Common myeloid progenitor, CD34-positive (primary cell): ENCODE results near the gene GPR42.
A peak's percentile ranks its signal among the peaks of the same experiment; 100 is the strongest.
"Not testable (repeated sequence)": the region's sequence is repeated elsewhere in the genome, so short reads cannot be mapped to it uniquely, and the experiment has no call there.

Experiments
- CTCF ChIA-PET: fragments of 350-600 bp; sonication (Branson Sonifier 250); formaldehyde crosslinking; loops from one replicate; lab custom pipeline; 2021; ENCODE audit warnings: antibody characterized with exemption; lab: Charles Lee
- POLR2A ChIA-PET: fragments of 350-600 bp; sonication (Branson Sonifier 250); formaldehyde crosslinking; loops from one replicate; lab custom pipeline; 2021; ENCODE audit warnings: antibody characterized with exemption; lab: Charles Lee
- DNase-seq, 3 donors: peaks; one replicate each; pipeline versions ENCODE4 v3.0.0 to v3.0.0-alpha.2; 2013
- H3K27ac ChIP-seq, 2 experiments: 1 replicate in 1 of 2; 2 replicates in 1 of 2; pipeline ENCODE4 v1.7.0; 2013; ENCODE audit warnings: inconsistent platforms in 2 of 2, low read length in 2 of 2, mild to moderate bottlenecking in 2 of 2, low read depth in 1 of 2, moderate library complexity in 1 of 2; ENCODE audit not compliant: severe bottlenecking in 2 of 2, insufficient read depth in 1 of 2, poor library complexity in 1 of 2
- H3K27me3 ChIP-seq, 5 experiments: replicated peaks in 2 of 5; 1 replicate in 3 of 5; 2 replicates in 2 of 5; pipeline versions ENCODE4 v1.6.1 to v1.7.0; 2013; ENCODE audit warnings: low read length in 4 of 5, mild to moderate bottlenecking in 2 of 5, moderate library complexity in 2 of 5, inconsistent platforms in 1 of 5; ENCODE audit not compliant: insufficient read depth in 5 of 5, control insufficient read depth in 4 of 5
- H3K36me3 ChIP-seq, 4 experiments: 1 replicate in 2 of 4; 2 replicates in 2 of 4; pipeline versions ENCODE4 v1.6.1 to v1.7.0; 2013; ENCODE audit warnings: low read length in 3 of 4, control low read depth in 1 of 4, mild to moderate bottlenecking in 1 of 4; ENCODE audit not compliant: control insufficient read depth in 4 of 4, insufficient read depth in 4 of 4
- H3K4me1 ChIP-seq, 4 experiments: 1 replicate in 3 of 4; 2 replicates in 1 of 4; pipeline versions ENCODE4 v1.6.1 to v1.7.1; 2013; ENCODE audit warnings: low read length in 3 of 4, mild to moderate bottlenecking in 3 of 4, control low read depth in 1 of 4, inconsistent platforms in 1 of 4, moderate library complexity in 1 of 4; ENCODE audit not compliant: control insufficient read depth in 4 of 4, insufficient read depth in 4 of 4; ENCODE audit errors: control extremely low read depth in 1 of 4
- H3K4me3 ChIP-seq, 7 experiments: 1 replicate in 4 of 7; 2 replicates in 3 of 7; pipeline versions ENCODE4 v1.5.1 to v1.7.0; 2013; ENCODE audit warnings: mild to moderate bottlenecking in 7 of 7, low read length in 6 of 7, moderate library complexity in 6 of 7, inconsistent platforms in 2 of 7, low read depth in 2 of 7, control low read depth in 1 of 7; ENCODE audit not compliant: insufficient read depth in 4 of 7, control insufficient read depth in 1 of 7; ENCODE audit errors: extremely low read depth in 1 of 7
- H3K9me3 ChIP-seq, 5 experiments: 1 replicate in 4 of 5; 2 replicates in 1 of 5; pipeline versions ENCODE4 v1.6.1 to v1.7.1; 2013; ENCODE audit warnings: low read length in 4 of 5, mild to moderate bottlenecking in 2 of 5, inconsistent platforms in 1 of 5, low read depth in 1 of 5, moderate library complexity in 1 of 5; ENCODE audit not compliant: control insufficient read depth in 4 of 5, insufficient read depth in 2 of 5; ENCODE audit errors: control extremely low read depth in 1 of 5
- WGBS: methylation state at CpG from one replicate; pipeline ENCODE4 v1.1.5; 2013; ENCODE audit not compliant: insufficient coverage; 5-methylcytosine and 5-hydroxymethylcytosine counted together

Gene GPR42

DNA sequence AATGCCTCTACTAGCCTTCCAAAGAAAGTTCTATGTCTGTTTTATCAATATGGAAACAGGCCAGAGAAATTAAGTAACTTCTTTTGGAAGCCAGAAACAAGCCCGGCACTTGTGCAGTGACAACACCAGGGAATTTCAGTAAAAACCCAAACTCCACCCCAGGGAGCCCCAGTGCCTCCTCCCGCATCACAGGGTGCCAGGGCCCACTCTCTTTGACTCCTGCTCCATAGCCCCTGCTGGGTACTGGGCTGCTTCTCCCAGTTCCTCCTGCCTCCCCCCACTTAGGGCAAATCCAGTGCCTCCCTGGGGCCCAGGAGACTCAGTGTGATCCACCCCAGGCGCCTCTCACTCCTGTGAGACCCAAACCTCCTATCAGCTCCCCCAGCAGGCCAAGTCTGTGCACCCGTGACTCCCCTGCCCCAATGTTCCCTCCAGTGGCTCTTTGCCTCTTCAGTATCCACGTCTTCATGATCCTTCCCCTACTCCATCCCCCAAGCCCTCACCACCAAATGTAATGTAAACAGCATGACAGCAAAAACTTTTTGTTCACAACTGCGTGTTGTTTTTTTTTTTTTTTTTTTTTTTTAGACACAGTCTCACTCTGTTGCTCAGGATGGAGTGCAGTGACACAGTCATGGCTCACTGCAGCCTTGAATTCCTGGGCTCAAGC lies 14.9 kb upstream of the GPR42 start:
- Histone ChIP-seq H3K4me1 (peaks cover 7 to 17% (median 15%) of the 10 kb centered on the region in 4 experiments), H3K36me3 (no peaks in the 10 kb centered on the region), H3K27ac (no peak overlapping the region), H3K4me3 (no peak overlapping the region), H3K9me3 (no peaks in the 10 kb centered on the region), H3K27me3 (no peaks in the 10 kb centered on the region)
- 100% methylated on average over 4 of the region's 6 CpGs for WGBS
- no peak for DNase-seq
- ChIA-PET CTCF (interaction anchor here (11.6 kb wide), 1 partner anchor 115 kb away, joined by 118 read pairs; no protein-coding TSS in a partner anchor), POLR2A (no interaction called here)

DNA sequence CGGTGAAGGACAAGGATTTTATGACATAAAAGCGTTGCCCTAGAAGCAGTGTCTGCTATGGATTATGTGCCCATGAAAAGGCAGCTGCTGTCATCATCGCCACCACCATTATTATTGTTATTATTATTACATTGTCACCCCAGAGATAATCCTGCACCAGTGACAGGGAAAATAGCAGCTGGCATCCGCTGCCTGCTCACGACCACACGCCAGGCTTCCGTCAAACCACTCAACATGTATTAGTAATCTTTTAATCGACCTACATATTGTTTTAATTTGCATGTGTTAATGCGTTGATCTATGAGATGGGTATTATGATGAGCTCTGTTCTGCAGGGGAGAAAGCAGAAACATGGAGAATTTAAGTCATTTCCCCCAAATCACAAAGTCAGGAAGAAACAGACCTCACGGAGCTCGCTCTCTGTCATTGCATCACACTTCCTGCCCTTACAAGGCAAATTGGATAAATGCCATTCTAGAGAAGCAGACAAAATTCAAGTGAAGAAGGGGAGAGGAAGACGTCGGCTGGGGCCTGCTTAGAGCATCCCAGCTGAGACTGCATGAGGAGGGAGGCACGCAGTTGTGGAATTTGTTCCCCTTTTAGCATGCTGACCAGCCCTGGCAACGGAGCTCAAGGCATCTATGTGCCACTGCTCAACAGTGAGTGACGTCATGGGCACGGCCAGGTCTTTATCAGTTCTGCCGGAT lies 12.8 kb upstream of the GPR42 start, which contains the start of gene FFAR3:
Gene FFAR3, plus strand, starts transcription at position 594 of the 707 bp plus-strand sequence. CDS start 431 bp downstream, outside the sequence.
- CTCF ChIA-PET: interaction anchor here (0.6 to 11.6 kb wide), 11 partner anchors 10 to 152 kb away, joined by 3 to 118 read pairs (median 4); partner anchors contain the start of gene FFAR1
- POLR2A ChIA-PET: interaction anchor here (0.8 kb wide), 1 partner anchor 10 kb away, joined by 3 read pairs; the partner anchor contains the start of gene FFAR1
- H3K27me3 ChIP-seq: no peaks in the 10 kb centered on the region
- H3K27ac ChIP-seq: no peak within 1 kb of the TSS
- peak; percentile 52 to 79 (median 78) for DNase-seq
- peak within 1 kb of the TSS in 1 of 7 experiments; percentile 5 for H3K4me3 ChIP-seq
- WGBS: 25% methylated on average over 8 of the region's 18 CpGs
- no peaks in the 10 kb centered on the region for H3K36me3 ChIP-seq
- peaks cover 7 to 16% (median 12%) of the 10 kb centered on the region in 4 experiments for H3K4me1 ChIP-seq
- no peaks in the 10 kb centered on the region for H3K9me3 ChIP-seq

DNA sequence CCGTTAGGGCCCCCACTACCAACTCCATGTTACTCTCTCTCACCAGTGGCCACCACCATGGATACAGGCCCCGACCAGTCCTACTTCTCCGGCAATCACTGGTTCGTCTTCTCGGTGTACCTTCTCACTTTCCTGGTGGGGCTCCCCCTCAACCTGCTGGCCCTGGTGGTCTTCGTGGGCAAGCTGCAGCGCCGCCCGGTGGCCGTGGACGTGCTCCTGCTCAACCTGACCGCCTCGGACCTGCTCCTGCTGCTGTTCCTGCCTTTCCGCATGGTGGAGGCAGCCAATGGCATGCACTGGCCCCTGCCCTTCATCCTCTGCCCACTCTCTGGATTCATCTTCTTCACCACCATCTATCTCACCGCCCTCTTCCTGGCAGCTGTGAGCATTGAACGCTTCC lies 12.0 kb upstream of the GPR42 start:
- H3K9me3 ChIP-seq, H3K4me3 ChIP-seq, POLR2A ChIA-PET, H3K36me3 ChIP-seq, DNase-seq, H3K27me3 ChIP-seq, H3K27ac ChIP-seq: not testable (repeated sequence)
- WGBS: 90% methylated on average over 2 of the region's 16 CpGs
- CTCF ChIA-PET: interaction anchor here (1.1 to 11.6 kb wide), 5 partner anchors 11 to 152 kb away, joined by 3 to 118 read pairs (median 6); partner anchors contain the start of gene FFAR1
- H3K4me1 ChIP-seq: peaks cover 7 to 16% (median 12%) of the 10 kb centered on the region in 4 experiments

DNA sequence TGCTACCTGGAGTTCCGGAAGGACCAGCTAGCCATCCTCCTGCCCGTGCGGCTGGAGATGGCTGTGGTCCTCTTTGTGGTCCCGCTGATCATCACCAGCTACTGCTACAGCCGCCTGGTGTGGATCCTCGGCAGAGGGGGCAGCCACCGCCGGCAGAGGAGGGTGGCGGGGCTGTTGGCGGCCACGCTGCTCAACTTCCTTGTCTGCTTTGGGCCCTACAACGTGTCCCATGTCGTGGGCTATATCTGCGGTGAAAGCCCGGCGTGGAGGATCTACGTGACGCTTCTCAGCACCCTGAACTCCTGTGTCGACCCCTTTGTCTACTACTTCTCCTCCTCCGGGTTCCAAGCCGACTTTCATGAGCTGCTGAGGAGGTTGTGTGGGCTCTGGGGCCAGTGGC lies 11.5 kb upstream of the GPR42 start:
- H3K27ac ChIP-seq, H3K27me3 ChIP-seq, POLR2A ChIA-PET, H3K4me3 ChIP-seq, H3K9me3 ChIP-seq, H3K36me3 ChIP-seq, CTCF ChIA-PET, DNase-seq: not testable (repeated sequence)
- peaks cover 7 to 16% (median 12%) of the 10 kb centered on the region in 4 experiments for H3K4me1 ChIP-seq
- WGBS: 90% methylated on average over 11 of the region's 21 CpGs

DNA sequence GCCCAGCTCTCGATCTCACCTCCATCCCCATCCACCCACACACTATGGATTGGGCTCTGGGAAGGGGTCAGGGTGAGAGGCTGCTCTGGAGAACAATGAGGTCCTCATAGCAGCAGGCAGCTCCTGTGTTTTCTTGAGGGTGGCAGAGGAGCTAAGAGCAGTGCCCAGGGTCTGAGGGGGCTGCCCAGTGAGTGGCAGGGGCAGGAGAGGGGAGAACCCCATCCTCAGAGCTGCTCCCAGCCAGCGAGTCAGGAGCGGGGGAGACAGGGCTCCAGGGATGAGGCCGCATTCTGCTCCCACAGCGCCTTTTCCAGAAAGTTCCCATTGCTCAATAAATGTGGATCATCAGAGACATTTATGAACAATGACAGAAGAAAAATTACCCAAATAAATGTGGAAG lies 10.8 kb upstream of the GPR42 start:
- H3K27ac ChIP-seq, H3K9me3 ChIP-seq, DNase-seq, H3K4me3 ChIP-seq, H3K27me3 ChIP-seq, POLR2A ChIA-PET, CTCF ChIA-PET, H3K36me3 ChIP-seq: not testable (repeated sequence)
- peaks cover 7 to 16% (median 12%) of the 10 kb centered on the region in 4 experiments for H3K4me1 ChIP-seq
- no CpG with 5 or more reads among the region's 5 CpGs for WGBS

DNA sequence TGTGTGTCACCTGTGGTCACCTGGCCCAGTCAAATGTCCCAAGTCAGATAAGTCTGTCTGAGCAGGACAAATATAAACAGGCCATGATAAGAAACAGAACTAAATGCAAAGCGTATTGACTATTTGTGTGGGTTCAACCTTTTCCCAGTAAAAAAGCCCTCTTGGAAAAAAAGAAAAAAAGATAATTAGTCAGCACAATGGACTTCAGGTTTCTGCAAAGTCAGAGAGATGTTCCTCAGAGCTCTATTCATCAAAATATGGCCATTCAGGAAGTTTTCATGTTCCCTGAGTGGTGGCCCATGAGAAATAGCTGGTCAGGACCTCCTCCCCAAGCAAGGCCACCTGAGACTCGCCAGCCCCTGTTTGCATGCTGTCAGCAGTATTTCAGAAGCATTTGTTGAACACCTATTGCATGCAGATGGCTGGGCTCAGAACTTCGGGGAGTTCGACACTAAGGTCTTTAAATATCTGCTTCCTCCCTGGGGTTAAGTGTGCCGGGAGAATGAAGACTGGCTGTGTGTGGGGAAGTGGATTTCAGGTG lies 9.9 kb upstream of the GPR42 start:
- 79% methylated on average over 4 of the region's 5 CpGs for WGBS
- Histone ChIP-seq H3K27me3 (no peaks in the 10 kb centered on the region), H3K27ac (no peak overlapping the region), H3K36me3 (no peaks in the 10 kb centered on the region), H3K4me1 (peaks cover 7 to 16% (median 12%) of the 10 kb centered on the region in 4 experiments), H3K9me3 (no peaks in the 10 kb centered on the region), H3K4me3 (no peak overlapping the region)
- CTCF ChIA-PET: interaction anchor here (1.5 kb wide), 1 partner anchor 9 kb away, joined by 3 read pairs; no protein-coding TSS in a partner anchor
- POLR2A ChIA-PET: no interaction called here
- DNase-seq: no peak
